ENCODE measurements around the gene TXNRD1.

Gene TXNRD1

GRCh38 chr12:104188534-104188933, 27.0 kb upstream of the TXNRD1 start:
- DNase-seq (ENCODE audit: low read depth), result no peak
- no peak for TF ChIP-seq POLR2A (IDR thresholded peaks at IDR 0.05; ENCODE audit: extremely low read depth, insufficient read length)
- TF ChIP-seq, protein P1, sequence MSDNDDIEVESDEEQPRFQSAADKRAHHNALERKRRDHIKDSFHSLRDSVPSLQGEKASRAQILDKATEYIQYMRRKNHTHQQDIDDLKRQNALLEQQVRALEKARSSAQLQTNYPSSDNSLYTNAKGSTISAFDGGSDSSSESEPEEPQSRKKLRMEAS (IDR thresholded peaks at IDR 0.05; ENCODE audit: low read depth, low read length), result no peak
- no peak for TF ChIP-seq MYC (IDR thresholded peaks at IDR 0.05; ENCODE audit: low read depth, low read length)
- TF ChIP-seq, protein P2, sequence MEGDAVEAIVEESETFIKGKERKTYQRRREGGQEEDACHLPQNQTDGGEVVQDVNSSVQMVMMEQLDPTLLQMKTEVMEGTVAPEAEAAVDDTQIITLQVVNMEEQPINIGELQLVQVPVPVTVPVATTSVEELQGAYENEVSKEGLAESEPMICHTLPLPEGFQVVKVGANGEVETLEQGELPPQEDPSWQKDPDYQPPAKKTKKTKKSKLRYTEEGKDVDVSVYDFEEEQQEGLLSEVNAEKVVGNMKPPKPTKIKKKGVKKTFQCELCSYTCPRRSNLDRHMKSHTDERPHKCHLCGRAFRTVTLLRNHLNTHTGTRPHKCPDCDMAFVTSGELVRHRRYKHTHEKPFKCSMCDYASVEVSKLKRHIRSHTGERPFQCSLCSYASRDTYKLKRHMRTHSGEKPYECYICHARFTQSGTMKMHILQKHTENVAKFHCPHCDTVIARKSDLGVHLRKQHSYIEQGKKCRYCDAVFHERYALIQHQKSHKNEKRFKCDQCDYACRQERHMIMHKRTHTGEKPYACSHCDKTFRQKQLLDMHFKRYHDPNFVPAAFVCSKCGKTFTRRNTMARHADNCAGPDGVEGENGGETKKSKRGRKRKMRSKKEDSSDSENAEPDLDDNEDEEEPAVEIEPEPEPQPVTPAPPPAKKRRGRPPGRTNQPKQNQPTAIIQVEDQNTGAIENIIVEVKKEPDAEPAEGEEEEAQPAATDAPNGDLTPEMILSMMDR (IDR thresholded peaks at IDR 0.05; ENCODE audit: low read depth, low read length), result no peak
- H3K4me3 ChIP-seq (ENCODE audit: low read depth, low read length), result no peak overlapping the region

- H3K4me3 ChIP-seq (ENCODE audit: low read depth, low read length), result no peak overlapping the region
- TF ChIP-seq, protein P1 (IDR thresholded peaks at IDR 0.05; ENCODE audit: low read depth, low read length), result no peak
- TF ChIP-seq POLR2A (IDR thresholded peaks at IDR 0.05; ENCODE audit: extremely low read depth, insufficient read length) (no peak), MYC (IDR thresholded peaks at IDR 0.05; ENCODE audit: low read depth, low read length) (no peak)
- TF ChIP-seq, protein P2 (IDR thresholded peaks at IDR 0.05; ENCODE audit: low read depth, low read length), result no peak
- no peak for DNase-seq (ENCODE audit: low read depth)
Measured at GRCh38 chr12:104189915-104190555, 25.5 kb upstream of the TXNRD1 start.

DNA sequence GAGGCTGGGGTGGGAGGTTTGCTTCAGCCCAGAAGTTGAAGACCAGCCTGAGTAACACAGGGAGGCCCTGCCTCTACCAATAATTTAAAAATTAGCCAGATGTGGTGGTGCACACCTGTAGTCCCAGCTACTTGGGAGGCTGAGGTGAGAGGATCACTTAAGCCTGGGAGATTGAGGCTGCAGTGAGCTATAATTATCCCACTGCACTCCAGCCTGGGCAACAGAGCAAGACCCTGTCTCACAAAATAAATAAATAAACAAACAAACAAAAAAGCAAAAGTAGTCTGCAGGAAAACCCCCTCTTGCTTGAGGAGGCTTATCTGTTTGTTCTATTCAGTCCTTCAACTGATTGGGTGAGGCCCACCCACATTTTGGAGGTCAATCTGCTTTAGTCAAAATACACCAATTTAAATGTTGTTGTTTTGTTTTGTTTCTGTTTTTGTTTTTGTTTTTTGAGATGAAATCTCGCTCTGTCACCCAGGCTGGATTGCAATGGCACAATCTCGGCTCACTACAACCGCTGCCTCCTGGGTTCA, 24.9 kb upstream of the TXNRD1 start:
- no peak for TF ChIP-seq POLR2A (IDR thresholded peaks at IDR 0.05; ENCODE audit: extremely low read depth, insufficient read length)
- TF ChIP-seq, protein P2 (IDR thresholded peaks at IDR 0.05; ENCODE audit: low read depth, low read length), result no peak
- TF ChIP-seq, protein P1 (IDR thresholded peaks at IDR 0.05; ENCODE audit: low read depth, low read length), result no peak
- no peak for TF ChIP-seq MYC (IDR thresholded peaks at IDR 0.05; ENCODE audit: low read depth, low read length)
- H3K4me3 ChIP-seq (ENCODE audit: low read depth, low read length), result no peak overlapping the region
- DNase-seq (ENCODE audit: low read depth), result no peak

DNA sequence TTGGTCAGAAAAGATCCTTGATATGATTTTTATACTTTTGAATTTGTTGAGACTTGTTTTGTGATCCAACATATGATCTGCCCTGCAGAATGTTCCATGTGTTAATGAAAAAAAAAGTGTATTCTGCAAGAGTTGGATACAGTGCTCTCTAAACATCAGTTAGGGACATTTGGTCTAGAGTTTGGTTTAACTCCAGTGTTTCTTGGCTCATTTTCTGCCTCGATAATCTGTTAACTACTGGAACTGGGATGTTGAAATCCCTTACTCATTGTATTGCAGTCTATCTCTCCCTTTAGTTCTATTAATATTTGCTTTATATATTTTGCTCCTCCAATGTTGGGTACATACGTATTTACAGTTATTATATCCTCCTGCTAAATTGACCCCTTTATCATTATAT, 18.3 kb upstream of the TXNRD1 start:
- TF ChIP-seq, protein P1 (IDR thresholded peaks at IDR 0.05; ENCODE audit: low read depth, low read length), result no peak
- no peak for TF ChIP-seq MYC (IDR thresholded peaks at IDR 0.05; ENCODE audit: low read depth, low read length)
- no peak for TF ChIP-seq POLR2A (IDR thresholded peaks at IDR 0.05; ENCODE audit: extremely low read depth, insufficient read length)
- TF ChIP-seq, protein P2 (IDR thresholded peaks at IDR 0.05; ENCODE audit: low read depth, low read length), result no peak
- H3K4me3 ChIP-seq (ENCODE audit: low read depth, low read length), result no peak overlapping the region
- DNase-seq (ENCODE audit: low read depth), result no peak

- DNase-seq (ENCODE audit: low read depth), result no peak
- no peak overlapping the region for H3K4me3 ChIP-seq (ENCODE audit: low read depth, low read length)
- TF ChIP-seq, protein P2 (IDR thresholded peaks at IDR 0.05; ENCODE audit: low read depth, low read length), result no peak
- TF ChIP-seq MYC (IDR thresholded peaks at IDR 0.05; ENCODE audit: low read depth, low read length) (no peak), POLR2A (IDR thresholded peaks at IDR 0.05; ENCODE audit: extremely low read depth, insufficient read length) (no peak)
- TF ChIP-seq, protein P1 (IDR thresholded peaks at IDR 0.05; ENCODE audit: low read depth, low read length), result no peak
Measured at GRCh38 chr12:104199964-104200363, 15.6 kb upstream of the TXNRD1 start.
